Endothelial cell (in vitro differentiated cells): ENCODE measurements around the gene MAML3. TPM values are rescaled to one million over a fixed set of nuclear protein-coding genes. Genes with fewer than 3 reads are reported as not detected.

Experiments
- DNase-seq: peaks from one replicate; pipeline ENCODE4 v3.0.0; 2021; ENCODE audit warnings: low spot score
- H3K27ac Mint-ChIP-seq: one replicate; pipeline ENCODE4 v1.8.0; 2021; ENCODE audit warnings: mixed read lengths, inconsistent platforms; ENCODE audit not compliant: unreplicated experiment
- H3K27me3 Mint-ChIP-seq: one replicate; pipeline ENCODE4 v1.8.0; 2021; ENCODE audit warnings: mild to moderate bottlenecking, moderate library complexity, mixed read lengths, inconsistent platforms; ENCODE audit not compliant: unreplicated experiment
- H3K36me3 Mint-ChIP-seq: one replicate; pipeline ENCODE4 v1.8.0; 2021; ENCODE audit warnings: mild to moderate bottlenecking, low read depth, mixed read lengths, inconsistent platforms; ENCODE audit not compliant: unreplicated experiment
- H3K4me1 Mint-ChIP-seq: one replicate; pipeline ENCODE4 v1.8.0; 2021; ENCODE audit warnings: mild to moderate bottlenecking, mixed read lengths, inconsistent platforms; ENCODE audit not compliant: unreplicated experiment
- H3K4me3 Mint-ChIP-seq: one replicate; pipeline ENCODE4 v1.8.0; 2021; ENCODE audit warnings: mild to moderate bottlenecking, mixed read lengths, inconsistent platforms; ENCODE audit not compliant: unreplicated experiment
- H3K9me3 Mint-ChIP-seq: one replicate; pipeline ENCODE4 v1.8.0; 2021; ENCODE audit warnings: mixed read lengths, inconsistent platforms; ENCODE audit not compliant: unreplicated experiment
- CTCF ChIP-seq: fragments of 200-600 bp; sonication (generic); IDR thresholded peaks from one replicate; pipeline ENCODE4 v1.5.0; 2021; ENCODE audit warnings: antibody characterized with exemption; ENCODE audit not compliant: unreplicated experiment
- total RNA-seq: library from RNA; stranded (reverse); fragmentation: NEBNext Ultra II Directional; extraction: Animal tissue kit (Norgen Biotek cat#: 25700); gene quantifications from one replicate; pipeline ENCODE4 v1.2.1, GENCODE V29; 2021; ENCODE audit not compliant: unreplicated experiment

Gene MAML3
- total RNA-seq, 1 donor from 2014 or later: 31.0 TPM

- no peak overlapping the region for H3K4me3 Mint-ChIP-seq
- no peak overlapping the region for H3K27ac Mint-ChIP-seq
- no peak for DNase-seq
- no peak for TF ChIP-seq CTCF
- H3K36me3 Mint-ChIP-seq: no peaks in the 10 kb centered on the region
- H3K4me1 Mint-ChIP-seq: peaks cover 19% of the 10 kb centered on the region
- H3K27me3 Mint-ChIP-seq: no peaks in the 10 kb centered on the region
- no peaks in the 10 kb centered on the region for H3K9me3 Mint-ChIP-seq
Observed at GRCh38 chr4:140068271-140068670, 85.7 kb downstream of the MAML3 start.

- Mint-ChIP-seq H3K4me3 (no peak overlapping the region), H3K27me3 (no peaks in the 10 kb centered on the region), H3K27ac (no peak overlapping the region), H3K9me3 (no peaks in the 10 kb centered on the region), H3K4me1 (peaks cover 16% of the 10 kb centered on the region), H3K36me3 (no peaks in the 10 kb centered on the region)
- DNase-seq: no peak
- no peak for TF ChIP-seq CTCF
Observed at GRCh38 chr4:140066031-140066930, 87.7 kb downstream of the MAML3 start.

GRCh38 chr4:140065393-140065792 lies 88.6 kb downstream of the MAML3 start:
- Mint-ChIP-seq H3K9me3 (no peaks in the 10 kb centered on the region), H3K4me1 (peaks cover 17% of the 10 kb centered on the region), H3K36me3 (no peaks in the 10 kb centered on the region), H3K4me3 (no peak overlapping the region), H3K27me3 (no peaks in the 10 kb centered on the region), H3K27ac (no peak overlapping the region)
- no peak for DNase-seq
- TF ChIP-seq CTCF: no peak

- no peak for TF ChIP-seq CTCF
- H3K4me1 Mint-ChIP-seq: peaks cover 28% of the 10 kb centered on the region
- no peaks in the 10 kb centered on the region for H3K9me3 Mint-ChIP-seq
- H3K4me3 Mint-ChIP-seq: no peak overlapping the region
- no peak overlapping the region for H3K27ac Mint-ChIP-seq
- no peaks in the 10 kb centered on the region for H3K36me3 Mint-ChIP-seq
- H3K27me3 Mint-ChIP-seq: no peaks in the 10 kb centered on the region
- DNase-seq: no peak
Observed at GRCh38 chr4:140061659-140062289, 92.2 kb downstream of the MAML3 start.

- no peak for DNase-seq
- Mint-ChIP-seq H3K27ac (peak overlapping the region; percentile 1), H3K36me3 (no peaks in the 10 kb centered on the region), H3K4me3 (no peak overlapping the region), H3K4me1 (peaks cover 23% of the 10 kb centered on the region), H3K9me3 (no peaks in the 10 kb centered on the region), H3K27me3 (no peaks in the 10 kb centered on the region)
- no peak for TF ChIP-seq CTCF
Observed at GRCh38 chr4:140061194-140061593, 92.8 kb downstream of the MAML3 start.
